Natural killer cell (primary cell): ENCODE data around the gene FIBCD1. TPM values are rescaled to one million over a fixed set of nuclear protein-coding genes. Genes with fewer than 3 reads are reported as not detected.

Experiments
- ATAC-seq, 3 donors: fragments of 150-1000 bp in 2 of 3; fragments of 200-7000 bp in 1 of 3; cut with Tn5 transposase; 1 replicate in 1 of 3; 2 replicates in 2 of 3; pipeline ENCODE4 v1.10.0; 2021; ENCODE audit warnings: mild to moderate bottlenecking in 2 of 3, moderate library complexity in 2 of 3
- DNase-seq, 2 donors: peaks; one replicate each; pipeline versions ENCODE4 v3.0.0 to v3.0.0-alpha.2; 2013 to 2021; ENCODE audit warnings: mixed read lengths in 1 of 2
- H3K27ac ChIP-seq: one replicate; pipeline ENCODE4 v1.5.1; 2013; ENCODE audit warnings: mild to moderate bottlenecking, low read length
- H3K27me3 ChIP-seq: one replicate; pipeline ENCODE4 v1.6.1; 2013; ENCODE audit warnings: low read length; ENCODE audit not compliant: control insufficient read depth, insufficient read depth
- H3K36me3 ChIP-seq: one replicate; pipeline ENCODE4 v1.6.1; 2013; ENCODE audit warnings: low read length; ENCODE audit not compliant: control insufficient read depth, insufficient read depth
- H3K4me1 ChIP-seq: one replicate; pipeline ENCODE4 v1.6.1; 2013; ENCODE audit warnings: low read length; ENCODE audit not compliant: control insufficient read depth, insufficient read depth
- H3K4me3 ChIP-seq: one replicate; pipeline ENCODE4 v1.5.1; 2013; ENCODE audit warnings: low read length
- H3K9me3 ChIP-seq: one replicate; pipeline ENCODE4 v1.6.1; 2013; ENCODE audit warnings: low read length; ENCODE audit not compliant: control insufficient read depth, insufficient read depth
- H3K27ac Mint-ChIP-seq, 2 donors: one replicate each; pipeline ENCODE4 v1.8.0; 2022; ENCODE audit warnings: mild to moderate bottlenecking in 2 of 2, mixed read lengths in 2 of 2, moderate library complexity in 1 of 2
- H3K27me3 Mint-ChIP-seq, 2 donors: one replicate each; pipeline ENCODE4 v1.8.0; 2022; ENCODE audit warnings: low read depth in 2 of 2, mixed read lengths in 2 of 2
- H3K36me3 Mint-ChIP-seq: one replicate; pipeline ENCODE4 v1.8.0; 2022; ENCODE audit warnings: mixed read lengths
- H3K4me1 Mint-ChIP-seq, 2 donors: one replicate each; pipeline ENCODE4 v1.8.0; 2022; ENCODE audit warnings: mixed read lengths in 2 of 2
- H3K4me3 Mint-ChIP-seq: one replicate; pipeline ENCODE4 v1.8.0; 2022; ENCODE audit warnings: mild to moderate bottlenecking, moderate library complexity, mixed read lengths
- H3K9me3 Mint-ChIP-seq, 2 donors: one replicate each; pipeline ENCODE4 v1.8.0; 2022; ENCODE audit warnings: mixed read lengths in 2 of 2
- CTCF ChIP-seq: fragments of 200-600 bp; IDR thresholded peaks from one replicate; pipeline ENCODE4 v1.8.0; 2022; ENCODE audit warnings: antibody characterized with exemption
- WGBS: methylation state at CpG from one replicate; pipeline ENCODE4 v1.1.7; 2013; ENCODE audit warnings: missing lambda C conversion rate; ENCODE audit not compliant: insufficient coverage; 5-methylcytosine and 5-hydroxymethylcytosine counted together
- intact Hi-C: fragments of 100-400 bp; cut with micrococcal nuclease; formaldehyde crosslinking; loops from one replicate; pipeline ENCODE4 v1.14.2; 2022
- total RNA-seq, 4 donors: library from RNA; stranded (reverse); fragments of 120-200 nt in 1 of 4; gene quantifications; one replicate each; pipeline versions ENCODE4 v1.2.3 to v1.2.4, GENCODE V29; 2013 to 2022

Gene FIBCD1
- total RNA-seq, 3 donors from 2014 or later (not counting 1 experiment from before 2014, with no cell fraction given), result not detected

- Mint-ChIP-seq H3K36me3 (peaks cover 13% of the 10 kb centered on the region), H3K27ac (no peak overlapping the region), H3K4me1 (no peaks in the 10 kb centered on the region), H3K4me3 (no peak overlapping the region), H3K27me3 (no peaks in the 10 kb centered on the region), H3K9me3 (no peaks in the 10 kb centered on the region)
- ATAC-seq (no peak), DNase-seq (no peak)
- Histone ChIP-seq H3K27ac (no peak overlapping the region), H3K4me3 (no peak overlapping the region), H3K36me3 (peaks cover 42% of the 10 kb centered on the region), H3K27me3 (no peaks in the 10 kb centered on the region), H3K4me1 (no peaks in the 10 kb centered on the region), H3K9me3 (no peaks in the 10 kb centered on the region)
- no peak for TF ChIP-seq CTCF
- intact Hi-C loops, result no loop called here
- WGBS, result 100% methylated on average over 5 of the region's 5 CpGs
Measured at GRCh38 chr9:130874783-130875182, 64.3 kb downstream of the FIBCD1 start.

DNA sequence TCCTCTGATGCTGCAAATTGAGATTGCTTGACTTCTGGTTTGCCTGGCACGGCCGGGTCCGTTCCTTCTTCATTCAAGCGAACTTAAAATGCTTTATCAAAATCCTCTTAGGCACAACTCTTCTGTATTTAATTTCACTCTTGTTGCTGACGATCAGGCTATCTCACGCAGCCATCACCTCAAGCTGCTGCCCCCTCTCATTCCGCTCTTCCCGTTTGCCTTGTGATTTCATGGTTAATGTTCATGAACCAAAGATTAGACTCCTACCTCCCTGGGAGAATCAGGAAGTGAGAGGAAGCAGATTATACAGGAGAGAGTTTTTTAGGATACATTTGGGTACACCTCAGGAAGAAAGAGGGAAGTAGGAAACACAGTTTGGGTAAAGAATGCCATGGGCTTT lies 65.1 kb downstream of the FIBCD1 start:
- WGBS, result 91% methylated on average over 8 of the region's 8 CpGs
- H3K36me3 Mint-ChIP-seq, result peaks cover 13% of the 10 kb centered on the region
- no peak for TF ChIP-seq CTCF
- no peak overlapping the region for H3K4me3 Mint-ChIP-seq
- H3K9me3 ChIP-seq, result no peaks in the 10 kb centered on the region
- ATAC-seq, result no peak
- no peaks in the 10 kb centered on the region for H3K27me3 Mint-ChIP-seq
- no peak for DNase-seq
- H3K27ac Mint-ChIP-seq, result no peak overlapping the region
- intact Hi-C loops, result no loop called here
- H3K27me3 ChIP-seq, result no peaks in the 10 kb centered on the region
- peaks cover 36% of the 10 kb centered on the region for H3K36me3 ChIP-seq
- no peaks in the 10 kb centered on the region for H3K4me1 Mint-ChIP-seq
- no peak overlapping the region for H3K4me3 ChIP-seq
- no peak overlapping the region for H3K27ac ChIP-seq
- H3K4me1 ChIP-seq, result no peaks in the 10 kb centered on the region
- no peaks in the 10 kb centered on the region for H3K9me3 Mint-ChIP-seq

GRCh38 chr9:130872912-130873503 lies 66.0 kb downstream of the FIBCD1 start:
- ATAC-seq, result no peak
- Mint-ChIP-seq H3K36me3 (peaks cover 13% of the 10 kb centered on the region), H3K27ac (no peak overlapping the region), H3K27me3 (no peaks in the 10 kb centered on the region), H3K9me3 (no peaks in the 10 kb centered on the region), H3K4me1 (no peaks in the 10 kb centered on the region), H3K4me3 (no peak overlapping the region)
- no peaks in the 10 kb centered on the region for H3K9me3 ChIP-seq
- H3K36me3 ChIP-seq, result peaks cover 29% of the 10 kb centered on the region
- no peaks in the 10 kb centered on the region for H3K27me3 ChIP-seq
- 97% methylated on average over 15 of the region's 15 CpGs for WGBS
- H3K27ac ChIP-seq, result no peak overlapping the region
- no peak for DNase-seq
- no peak for TF ChIP-seq CTCF
- H3K4me3 ChIP-seq, result no peak overlapping the region
- intact Hi-C loops, result no loop called here
- H3K4me1 ChIP-seq, result no peaks in the 10 kb centered on the region

- no peak overlapping the region for H3K27ac ChIP-seq
- H3K9me3 ChIP-seq, result no peaks in the 10 kb centered on the region
- WGBS, result 94% methylated on average over 9 of the region's 9 CpGs
- no peak for ATAC-seq
- H3K36me3 ChIP-seq, result peaks cover 29% of the 10 kb centered on the region
- no peak overlapping the region for H3K4me3 Mint-ChIP-seq
- H3K27me3 Mint-ChIP-seq, result no peaks in the 10 kb centered on the region
- no peak for TF ChIP-seq CTCF
- H3K4me1 ChIP-seq, result no peaks in the 10 kb centered on the region
- intact Hi-C loops, result no loop called here
- H3K36me3 Mint-ChIP-seq, result peaks cover 13% of the 10 kb centered on the region
- H3K4me1 Mint-ChIP-seq, result no peaks in the 10 kb centered on the region
- H3K4me3 ChIP-seq, result no peak overlapping the region
- H3K9me3 Mint-ChIP-seq, result no peaks in the 10 kb centered on the region
- no peaks in the 10 kb centered on the region for H3K27me3 ChIP-seq
- no peak overlapping the region for H3K27ac Mint-ChIP-seq
- DNase-seq, result no peak
Measured at GRCh38 chr9:130872508-130872907, 66.5 kb downstream of the FIBCD1 start.
